D721Med (cell line): ENCODE data around the gene APRT.

Experiments
- DNase-seq: peaks from one replicate; pipeline ENCODE4 v3.0.0; 2011; ENCODE audit warnings: low spot score; ENCODE audit not compliant: insufficient read length
- FAIRE-seq: peaks from 2 replicates; lab custom pipeline; 2011; peaks lifted over from hg19 to GRCh38; lab: Jason Lieb, UNC
- CTCF ChIP-seq: IDR thresholded peaks from 2 replicates; pipeline ENCODE4 v1.5.1; 2012; ENCODE audit warnings: mild to moderate bottlenecking, control low read depth; ENCODE audit not compliant: insufficient read depth; ENCODE audit errors: missing control alignments

The APRT gene

GRCh38 chr16:88768071-88768783 is 43.5 kb downstream of the APRT start:
- no peak for TF ChIP-seq CTCF
- FAIRE-seq (no peak), DNase-seq (no peak)

GRCh38 chr16:88767546-88768070 is 44.1 kb downstream of the APRT start:
- FAIRE-seq, result no peak
- DNase-seq, result no peak
- TF ChIP-seq CTCF, result no peak

GRCh38 chr16:88766975-88767374 is 44.8 kb downstream of the APRT start:
- FAIRE-seq, result no peak
- DNase-seq, result no peak
- TF ChIP-seq CTCF, result no peak

- FAIRE-seq, result no peak
- TF ChIP-seq CTCF, result no peak
- no peak for DNase-seq
These were observed 46.8 kb downstream of the APRT start for GRCh38 chr16:88764913-88765349.

- FAIRE-seq (no peak), DNase-seq (no peak)
- TF ChIP-seq CTCF, result no peak
These were observed 47.6 kb downstream of the APRT start for GRCh38 chr16:88764080-88764479.

- no peak for DNase-seq
- no peak for FAIRE-seq
These were observed 48.1 kb downstream of the APRT start for GRCh38 chr16:88763502-88764053.

More at GRCh38 chr16:88763502-88764053, 48.1 kb downstream of the APRT start:
- TF ChIP-seq CTCF, result no peak
